EH (cell line): ENCODE data around the gene MSLN.
"Not testable (repeated sequence)": the region's sequence is repeated elsewhere in the genome, so short reads cannot be mapped to it uniquely, and the experiment has no call there.

Source experiments
- DNase-seq: peaks from one replicate; pipeline ENCODE4 v3.0.0-alpha.2; 2015; ENCODE audit warnings: low read depth

MSLN gene

GRCh38 chr16:735982-736453 is 24.5 kb upstream of the MSLN start:
- no peak for DNase-seq

- no peak for DNase-seq
These were observed 23.5 kb upstream of the MSLN start for GRCh38 chr16:736936-737481.

GRCh38 chr16:739560-740458 is 20.7 kb upstream of the MSLN start:
- no peak for DNase-seq

GRCh38 chr16:740459-740763 is 20.1 kb upstream of the MSLN start:
- no peak for DNase-seq

- peak; percentile 84 for DNase-seq
These were observed 19.6 kb upstream of the MSLN start, which contains the start of gene CIAO3 for GRCh38 chr16:740764-741505. Gene CIAO3, minus strand, starts transcription at chr16:740997. Its CDS starts 12 bp downstream, at chr16:740985.

GRCh38 chr16:741986-742629 is 18.4 kb upstream of the MSLN start:
- no peak for DNase-seq

- DNase-seq, result not testable (repeated sequence)
These were observed 17.6 kb upstream of the MSLN start for GRCh38 chr16:742894-743293.

GRCh38 chr16:743794-744500 is 16.6 kb upstream of the MSLN start:
- no peak for DNase-seq

- no peak for DNase-seq
These were observed 14.8 kb upstream of the MSLN start for GRCh38 chr16:745739-746138.

GRCh38 chr16:746637-747036 is 13.9 kb upstream of the MSLN start:
- DNase-seq, result no peak

- no peak for DNase-seq
These were observed 12.4 kb upstream of the MSLN start for GRCh38 chr16:747978-748746.

- DNase-seq, result peak; percentile 88
These were observed 11.5 kb upstream of the MSLN start for GRCh38 chr16:749010-749409.

- DNase-seq, result no peak
These were observed 10.0 kb upstream of the MSLN start for GRCh38 chr16:750485-750884.

GRCh38 chr16:751152-752006 is 9.2 kb upstream of the MSLN start:
- no peak for DNase-seq

GRCh38 chr16:752007-752312 is 8.6 kb upstream of the MSLN start:
- DNase-seq, result no peak

- not testable (repeated sequence) for DNase-seq
These were observed 6.4 kb upstream of the MSLN start for GRCh38 chr16:754121-754607.

- DNase-seq, result no peak
These were observed 5.9 kb upstream of the MSLN start for GRCh38 chr16:754656-755055.

- no peak for DNase-seq
These were observed 4.1 kb upstream of the MSLN start for GRCh38 chr16:756428-756827.

GRCh38 chr16:759110-759910 is 1.2 kb upstream of the MSLN start:
- no peak for DNase-seq
